ENCODE measurements around the gene PDZD2.

DNA sequence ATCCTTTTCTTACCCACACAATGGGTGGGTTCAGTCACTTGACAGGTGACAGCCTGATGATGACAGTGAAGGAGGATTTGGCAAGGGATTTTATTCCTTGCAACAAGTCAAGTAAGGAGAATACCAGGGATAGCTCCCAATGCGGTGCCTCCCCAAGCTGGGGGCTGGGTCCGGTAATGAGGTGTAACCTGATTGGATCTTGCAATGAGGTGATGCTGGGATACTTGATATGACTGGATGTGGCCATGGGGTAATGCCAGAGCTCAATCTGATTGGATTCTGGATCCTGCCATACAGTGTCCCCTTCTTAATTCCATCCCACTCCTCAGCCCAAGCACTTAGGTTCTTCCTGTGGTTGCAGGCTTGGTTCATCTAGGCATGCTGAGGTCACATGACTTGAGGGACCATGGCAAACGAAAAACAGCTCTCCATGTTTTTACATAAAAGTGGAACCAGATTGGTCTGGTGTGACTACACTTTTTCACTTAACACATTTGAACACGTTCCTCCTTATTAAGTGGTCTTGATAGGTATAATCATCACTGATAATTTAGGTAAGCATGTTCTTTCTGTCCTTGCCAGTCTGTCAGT is 181.1 kb downstream of the PDZD2 start:
- no peak for TF ChIP-seq EZH2 (IDR thresholded peaks at IDR 0.05; ENCODE audit: borderline replicate concordance, low read length)
- TF ChIP-seq, protein P1, sequence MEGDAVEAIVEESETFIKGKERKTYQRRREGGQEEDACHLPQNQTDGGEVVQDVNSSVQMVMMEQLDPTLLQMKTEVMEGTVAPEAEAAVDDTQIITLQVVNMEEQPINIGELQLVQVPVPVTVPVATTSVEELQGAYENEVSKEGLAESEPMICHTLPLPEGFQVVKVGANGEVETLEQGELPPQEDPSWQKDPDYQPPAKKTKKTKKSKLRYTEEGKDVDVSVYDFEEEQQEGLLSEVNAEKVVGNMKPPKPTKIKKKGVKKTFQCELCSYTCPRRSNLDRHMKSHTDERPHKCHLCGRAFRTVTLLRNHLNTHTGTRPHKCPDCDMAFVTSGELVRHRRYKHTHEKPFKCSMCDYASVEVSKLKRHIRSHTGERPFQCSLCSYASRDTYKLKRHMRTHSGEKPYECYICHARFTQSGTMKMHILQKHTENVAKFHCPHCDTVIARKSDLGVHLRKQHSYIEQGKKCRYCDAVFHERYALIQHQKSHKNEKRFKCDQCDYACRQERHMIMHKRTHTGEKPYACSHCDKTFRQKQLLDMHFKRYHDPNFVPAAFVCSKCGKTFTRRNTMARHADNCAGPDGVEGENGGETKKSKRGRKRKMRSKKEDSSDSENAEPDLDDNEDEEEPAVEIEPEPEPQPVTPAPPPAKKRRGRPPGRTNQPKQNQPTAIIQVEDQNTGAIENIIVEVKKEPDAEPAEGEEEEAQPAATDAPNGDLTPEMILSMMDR (conservative IDR thresholded peaks at IDR 0.05 in 1 of 2, IDR thresholded peaks at IDR 0.05 in 1 of 2; ENCODE audit: extremely low read depth in 1 of 2, insufficient read depth in 1 of 2, low read depth in 1 of 2, low read length in 2 of 2) = no peak

Measured in mammary epithelial cell (primary cell).